Measurements from ENCODE around the gene NXF3. TPM values are rescaled to one million over a fixed set of nuclear protein-coding genes. Genes with fewer than 3 reads are reported as not detected.

Gene NXF3
- total RNA-seq, 1 donor from 2014 or later = 0.69 TPM

- H3K36me3 ChIP-seq = no peaks in the 10 kb centered on the region
- no peaks in the 10 kb centered on the region for H3K27me3 ChIP-seq (ENCODE audit: low read depth)
- H3K27ac ChIP-seq (replicated peaks) = no peak overlapping the region
- H3K9me3 ChIP-seq (replicated peaks) = no peaks in the 10 kb centered on the region
- H3K4me1 ChIP-seq = peaks cover 3% of the 10 kb centered on the region
- no peak for TF ChIP-seq CTCF (IDR thresholded peaks at IDR 0.05; ENCODE audit: borderline replicate concordance)
- intact Hi-C loops (cut with micrococcal nuclease) = no loop called here
- no peak overlapping the region for H3K4me3 ChIP-seq
- DNase-seq = no peak
Observed at GRCh38 chrX:103101299-103102042, 8.5 kb upstream of the NXF3 start.

- Histone ChIP-seq H3K9me3 (replicated peaks) (no peaks in the 10 kb centered on the region), H3K27me3 (ENCODE audit: low read depth) (no peaks in the 10 kb centered on the region), H3K27ac (replicated peaks) (no peak overlapping the region), H3K4me1 (peaks cover 3% of the 10 kb centered on the region), H3K4me3 (no peak overlapping the region), H3K36me3 (no peaks in the 10 kb centered on the region)
- no peak for TF ChIP-seq CTCF (IDR thresholded peaks at IDR 0.05; ENCODE audit: borderline replicate concordance)
- no peak for DNase-seq
- intact Hi-C loops (cut with micrococcal nuclease) = no loop called here
Observed at GRCh38 chrX:103100484-103100883, 7.5 kb upstream of the NXF3 start.

GRCh38 chrX:103099691-103100090 lies 6.7 kb upstream of the NXF3 start:
- H3K27ac ChIP-seq (replicated peaks) = no peak overlapping the region
- H3K36me3 ChIP-seq = no peaks in the 10 kb centered on the region
- no peak overlapping the region for H3K4me3 ChIP-seq
- no peaks in the 10 kb centered on the region for H3K9me3 ChIP-seq (replicated peaks)
- H3K4me1 ChIP-seq = peaks cover 3% of the 10 kb centered on the region
- no peak for DNase-seq
- intact Hi-C loops (cut with micrococcal nuclease) = no loop called here
- TF ChIP-seq CTCF (IDR thresholded peaks at IDR 0.05; ENCODE audit: borderline replicate concordance) = no peak
- no peaks in the 10 kb centered on the region for H3K27me3 ChIP-seq (ENCODE audit: low read depth)

GRCh38 chrX:103098488-103098887 lies 5.5 kb upstream of the NXF3 start:
- Histone ChIP-seq H3K4me3 (no peak overlapping the region), H3K27ac (replicated peaks) (no peak overlapping the region), H3K9me3 (replicated peaks) (no peaks in the 10 kb centered on the region), H3K27me3 (ENCODE audit: low read depth) (no peaks in the 10 kb centered on the region), H3K4me1 (peaks cover 3% of the 10 kb centered on the region), H3K36me3 (no peaks in the 10 kb centered on the region)
- intact Hi-C loops (cut with micrococcal nuclease) = no loop called here
- DNase-seq = no peak
- TF ChIP-seq CTCF (IDR thresholded peaks at IDR 0.05; ENCODE audit: borderline replicate concordance) = no peak

- Histone ChIP-seq H3K27ac (replicated peaks) (no peak overlapping the region), H3K27me3 (ENCODE audit: low read depth) (no peaks in the 10 kb centered on the region), H3K36me3 (no peaks in the 10 kb centered on the region), H3K4me1 (no peaks in the 10 kb centered on the region), H3K9me3 (replicated peaks) (no peaks in the 10 kb centered on the region), H3K4me3 (no peak overlapping the region)
- DNase-seq = no peak
- TF ChIP-seq CTCF (IDR thresholded peaks at IDR 0.05; ENCODE audit: borderline replicate concordance) = no peak
- intact Hi-C loops (cut with micrococcal nuclease) = no loop called here
Observed at GRCh38 chrX:103081051-103081450, 11.9 kb downstream of the NXF3 start.
